ENCODE data around the gene CASD1.

Gene CASD1

DNA sequence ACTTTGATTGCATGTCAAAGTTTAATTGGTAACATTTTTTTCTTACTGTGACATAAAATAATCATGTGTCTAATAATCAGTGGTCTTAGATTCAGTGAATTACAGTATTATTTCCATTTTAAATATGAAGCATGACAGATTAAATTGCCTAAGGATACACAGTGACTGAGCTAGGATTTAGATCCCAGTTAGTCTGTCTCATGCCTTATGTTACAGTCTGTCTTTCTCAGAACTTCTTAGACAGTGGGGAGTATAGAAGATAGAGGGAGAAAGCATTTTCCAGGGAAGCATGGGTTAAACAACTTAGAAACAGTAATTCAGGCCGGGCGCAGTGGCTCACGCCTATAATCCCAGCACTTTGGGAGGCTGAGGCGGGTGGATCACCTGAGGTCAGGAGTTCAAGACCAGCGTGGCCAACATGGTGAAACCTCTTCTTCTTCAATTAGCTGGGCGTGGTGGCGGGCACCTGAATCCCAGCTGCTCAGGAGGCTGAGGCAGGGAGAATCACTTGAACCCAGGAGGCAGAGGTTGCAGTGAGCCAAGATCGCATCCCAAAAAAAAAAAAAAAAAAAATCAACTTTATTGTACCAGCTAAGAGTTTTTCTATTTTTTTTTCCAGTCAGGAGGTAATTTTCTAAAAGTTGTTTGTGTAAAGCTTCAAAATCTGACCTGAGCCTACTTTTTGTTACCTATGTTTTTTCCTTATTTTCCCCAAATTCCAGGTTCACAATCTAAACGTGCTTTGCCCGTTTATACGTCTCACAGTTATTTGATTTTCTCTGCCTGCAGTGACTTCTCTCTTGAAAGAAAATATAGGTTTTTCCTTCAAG is 3.3 kb downstream of the CASD1 start:
- no peak for DNase-seq (ENCODE audit: low read depth)

DNA sequence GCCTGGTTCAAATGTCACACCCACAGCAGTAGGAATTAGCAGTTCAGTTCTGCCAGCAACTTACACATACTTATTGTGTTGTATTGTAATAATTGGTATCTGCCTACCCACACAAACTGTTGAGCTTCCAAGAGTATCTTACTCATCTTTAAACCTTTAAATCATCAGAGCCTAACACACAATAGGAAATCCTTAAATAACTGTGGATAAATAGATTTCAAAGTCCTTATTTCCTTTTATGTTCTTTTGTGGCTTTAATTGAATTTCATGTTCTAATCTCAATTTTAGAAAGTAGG is 3.9 kb downstream of the CASD1 start:
- no peak for DNase-seq (ENCODE audit: low read depth)

DNA sequence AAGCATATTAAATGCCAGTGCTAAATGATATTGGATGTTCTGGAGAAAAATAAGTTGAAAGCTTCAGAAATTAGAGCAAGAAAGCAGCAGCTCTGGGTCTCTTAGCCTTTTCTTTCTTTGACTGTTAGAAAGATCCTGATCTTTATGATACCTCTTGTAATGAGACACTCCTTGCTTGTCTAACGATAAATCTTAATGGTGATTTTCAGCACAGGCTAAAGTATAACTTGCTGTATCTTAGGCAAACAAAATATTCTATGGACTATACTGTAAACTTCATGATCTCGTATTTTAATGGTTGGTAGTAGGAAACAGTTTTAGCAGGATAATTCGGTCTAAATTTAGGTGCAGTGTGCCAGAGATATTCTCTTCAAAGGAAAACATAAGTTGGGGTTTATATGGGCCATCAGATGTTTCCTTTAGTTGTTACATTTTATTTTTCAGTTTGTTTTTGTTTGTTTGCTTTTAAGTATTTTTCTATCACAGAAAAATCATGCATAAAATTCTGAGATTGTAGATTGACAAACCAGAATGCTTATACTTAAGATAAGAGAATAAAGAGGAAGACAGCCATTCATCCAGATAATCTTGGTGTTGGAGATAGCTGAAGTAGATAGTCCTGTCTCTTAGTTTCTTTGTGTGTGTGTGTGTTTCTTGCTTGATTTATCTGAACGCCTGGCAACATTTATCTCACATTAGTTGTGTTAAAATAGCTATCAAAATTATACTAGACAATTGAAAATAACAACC is 4.7 kb downstream of the CASD1 start:
- no peak for DNase-seq (ENCODE audit: low read depth)

DNA sequence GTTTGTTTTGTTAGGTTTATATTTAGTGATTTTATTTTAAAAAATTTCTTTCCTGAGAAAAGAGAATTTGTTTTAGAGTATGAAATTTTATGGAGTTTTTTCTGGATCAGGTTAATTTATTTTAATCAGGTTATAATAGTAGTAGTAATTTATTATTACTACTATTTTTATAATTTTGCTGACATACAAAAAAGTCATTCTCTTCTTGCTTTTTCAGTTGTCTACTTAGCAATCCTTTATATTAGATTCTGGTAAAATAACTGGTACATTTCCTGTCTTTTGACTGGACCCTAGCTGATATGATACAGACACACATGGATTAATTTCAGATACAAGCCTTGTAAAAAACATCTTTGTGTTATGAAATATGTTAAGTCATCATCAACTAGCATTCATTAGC is 5.3 kb downstream of the CASD1 start:
- DNase-seq (ENCODE audit: low read depth) = no peak

DNA sequence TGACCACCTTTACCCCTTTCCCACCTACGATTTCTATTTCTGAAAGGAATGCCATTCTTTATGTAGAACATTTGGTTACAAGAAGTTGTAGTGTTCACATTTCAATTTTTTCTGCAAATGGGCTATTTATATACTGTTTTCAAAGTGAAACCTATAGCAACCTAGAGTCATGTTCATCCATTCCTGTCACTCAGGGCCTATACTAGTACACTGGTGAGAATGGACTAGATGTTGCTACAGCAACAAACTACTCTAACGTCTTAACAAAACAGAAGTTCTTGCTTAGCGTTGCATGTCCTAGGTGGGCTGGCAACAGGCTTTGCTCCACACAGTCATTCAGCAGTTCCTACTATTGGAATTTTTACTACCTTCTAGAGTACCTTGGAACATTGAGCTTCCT is 16.3 kb downstream of the CASD1 start:
- DNase-seq (ENCODE audit: low read depth) = no peak

DNA sequence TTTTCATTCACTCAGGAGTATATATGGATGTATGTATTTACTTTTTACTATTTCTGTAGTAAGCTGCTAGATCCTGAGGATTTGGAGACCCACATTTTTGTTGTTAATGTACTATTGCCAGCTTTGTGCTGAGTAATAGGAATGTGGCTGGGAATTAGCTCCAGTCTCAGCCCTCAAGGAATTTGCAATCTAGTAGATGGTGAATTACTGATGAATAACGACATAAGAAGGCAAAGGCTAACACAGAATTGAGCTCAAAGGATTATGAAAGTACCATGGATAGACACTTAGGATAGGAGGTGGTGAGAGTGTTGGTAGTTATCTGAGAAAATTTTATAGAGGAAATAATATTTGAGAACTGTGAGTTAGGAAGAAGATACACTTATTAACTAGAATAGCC is 19.9 kb downstream of the CASD1 start:
- DNase-seq (ENCODE audit: low read depth) = no peak

DNA sequence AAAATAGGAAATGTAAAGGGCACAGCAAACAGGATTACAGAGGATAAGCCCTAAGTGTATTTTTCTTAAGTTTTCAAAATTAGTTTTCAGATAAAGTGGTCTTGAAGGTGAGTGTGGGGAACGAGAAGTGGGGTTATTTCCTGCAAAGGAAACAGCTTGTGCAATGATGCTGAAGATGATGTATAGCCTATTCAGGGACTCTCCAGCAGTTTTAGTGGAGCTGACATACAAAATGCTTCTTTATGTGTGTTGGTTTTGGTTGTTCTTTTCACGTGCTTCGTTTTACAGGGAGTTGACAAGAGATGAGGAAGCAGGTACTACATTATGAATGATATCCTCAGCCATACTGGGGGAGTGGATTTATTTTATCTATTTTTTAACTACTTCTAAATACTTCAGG is 20.5 kb downstream of the CASD1 start:
- no peak for DNase-seq (ENCODE audit: low read depth)

DNA sequence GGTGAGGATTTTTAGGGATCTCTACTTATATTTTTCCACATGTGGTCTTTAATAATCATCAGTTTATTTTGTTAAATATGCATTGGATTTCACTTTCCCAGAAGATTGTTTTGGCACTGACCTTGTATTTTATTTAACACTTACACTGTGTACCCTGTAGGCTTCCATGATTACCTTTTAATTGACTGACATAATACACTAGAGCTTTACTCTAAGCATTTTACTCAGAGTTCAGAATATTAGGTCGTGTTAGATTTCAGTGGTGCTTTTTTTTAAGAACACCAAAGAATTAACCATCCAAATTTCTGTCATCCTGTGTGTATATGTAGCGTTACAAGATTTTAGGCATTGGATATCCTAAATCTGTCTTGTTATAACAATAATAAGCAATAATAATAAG is 23.1 kb downstream of the CASD1 start:
- DNase-seq (ENCODE audit: low read depth) = no peak

DNA sequence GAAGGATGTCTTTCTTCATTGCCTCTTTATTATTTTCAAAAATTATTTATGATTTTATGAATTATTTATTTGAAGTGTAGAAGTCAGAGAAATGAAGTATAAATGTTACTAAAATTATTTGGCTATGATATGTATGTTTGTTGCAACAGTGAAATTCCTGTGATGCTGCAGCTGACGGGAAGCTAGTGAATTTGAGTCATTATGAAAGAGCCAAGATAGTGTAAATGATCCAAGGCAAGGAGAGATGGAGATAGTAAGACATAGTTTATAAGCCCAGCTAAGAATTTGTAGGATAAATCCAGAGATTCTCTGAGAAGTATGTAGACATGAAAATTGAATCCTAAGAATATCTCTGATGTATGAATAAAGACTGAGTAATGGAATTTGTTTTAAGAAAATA is 30.8 kb downstream of the CASD1 start:
- DNase-seq (ENCODE audit: low read depth) = no peak

DNA sequence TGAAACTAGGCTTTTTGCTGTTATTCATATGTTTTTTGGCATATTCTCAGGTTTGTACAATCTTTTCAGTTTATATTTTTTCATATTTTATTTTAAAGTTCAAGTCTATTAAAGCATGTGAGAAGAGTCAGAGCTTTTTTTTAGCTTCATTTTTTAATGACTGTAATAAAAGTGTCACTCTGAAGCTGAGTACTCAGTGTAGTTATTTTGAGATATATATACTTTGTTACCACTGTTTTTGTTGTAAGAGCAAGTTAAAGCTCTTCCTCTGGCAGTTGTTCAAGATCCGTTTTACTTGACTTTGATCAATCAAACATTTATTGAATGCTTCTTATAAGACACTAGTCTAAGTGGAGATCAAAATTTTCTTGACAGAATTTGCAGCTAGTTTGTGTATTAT is 37.5 kb downstream of the CASD1 start:
- no peak for DNase-seq (ENCODE audit: low read depth)

DNA sequence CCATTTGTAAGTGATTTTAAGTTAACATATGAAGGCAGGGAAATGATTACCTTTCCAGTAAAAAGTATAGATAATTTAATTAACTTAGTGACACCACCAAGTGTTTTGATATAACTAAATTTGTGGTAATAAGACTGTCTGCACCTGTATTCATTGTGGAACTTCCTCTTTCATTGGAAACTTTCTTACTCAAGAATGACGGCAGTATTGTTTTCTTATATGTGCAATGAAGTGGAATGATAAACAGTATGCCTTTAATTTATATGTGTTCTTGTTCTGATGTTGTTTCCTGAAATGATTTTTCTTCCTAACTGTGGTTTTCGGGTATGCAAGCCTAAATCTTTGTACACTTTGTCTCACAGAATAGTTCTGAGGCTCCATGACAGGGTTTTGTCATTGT is 46.4 kb downstream of the CASD1 start:
- DNase-seq (ENCODE audit: low read depth) = no peak

DNA sequence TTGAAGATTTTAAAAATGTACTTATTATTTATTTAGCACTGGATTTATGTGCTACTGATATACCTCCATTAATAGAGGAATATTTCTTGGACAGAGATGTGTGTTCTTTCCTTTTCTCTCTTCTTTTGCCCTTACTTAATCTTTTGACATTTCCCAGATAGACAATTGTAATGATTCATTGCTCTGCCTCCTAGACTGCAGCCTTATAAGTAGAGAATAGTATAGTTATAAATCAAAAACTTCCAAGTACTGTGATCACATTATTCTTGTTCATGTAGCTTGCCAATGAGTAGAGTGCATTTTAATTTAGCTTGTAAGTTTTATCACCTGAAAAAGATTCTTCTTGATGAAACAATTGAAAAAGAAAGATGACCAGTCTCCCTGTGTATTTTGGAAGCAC is 47.6 kb downstream of the CASD1 start:
- no peak for DNase-seq (ENCODE audit: low read depth)

DNA sequence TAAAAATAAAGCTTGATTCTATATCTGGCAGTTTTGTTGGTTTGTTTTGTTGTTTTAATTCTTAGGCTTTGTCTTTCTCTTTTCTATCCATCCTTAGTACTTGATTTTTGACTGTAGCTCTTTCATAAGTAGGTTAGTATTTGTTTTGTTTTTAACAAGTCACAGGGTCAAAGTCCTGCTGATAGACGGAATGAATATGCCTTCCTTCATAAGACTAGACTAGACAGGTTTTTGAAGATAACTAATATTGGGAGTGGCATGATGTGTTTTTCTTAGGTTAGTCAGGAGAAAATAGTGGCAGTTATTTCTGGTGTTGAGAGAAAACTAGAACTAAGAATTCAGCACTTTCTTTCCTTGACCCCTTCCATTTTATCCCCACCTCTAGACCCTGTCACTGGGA is 50.4 kb downstream of the CASD1 start:
- DNase-seq (ENCODE audit: low read depth) = no peak

DNA sequence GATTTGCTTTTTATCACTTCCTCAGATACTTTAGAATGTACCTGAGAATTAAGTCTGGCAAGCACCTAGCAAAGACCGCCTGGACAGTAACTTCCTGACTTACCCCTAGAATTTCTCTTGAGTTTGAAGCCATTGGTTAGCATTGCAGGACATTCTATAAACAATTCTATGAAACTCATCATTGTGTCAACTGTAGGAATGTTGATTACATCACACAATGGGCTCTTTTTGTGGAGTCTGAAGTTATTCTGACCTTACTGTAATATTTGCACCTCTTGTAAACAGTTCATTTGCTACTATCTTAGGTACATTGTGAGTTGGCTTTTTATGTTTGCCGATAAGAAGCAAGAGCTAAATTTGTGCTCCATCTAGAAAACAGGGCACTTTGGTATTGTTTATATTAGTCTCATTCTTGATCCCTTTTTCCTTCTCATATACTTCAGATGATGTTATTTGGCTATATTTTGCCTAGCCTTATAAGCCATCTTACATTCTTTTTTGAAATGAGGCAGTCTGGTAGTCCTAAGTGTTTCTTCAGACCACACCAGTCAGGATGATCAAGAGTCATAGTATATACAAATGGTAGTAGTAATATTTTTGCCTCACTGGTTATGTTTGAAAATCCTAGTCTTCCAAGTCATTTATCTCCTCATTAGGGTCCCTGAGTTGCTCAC is 52.4 kb downstream of the CASD1 start:
- no peak for DNase-seq (ENCODE audit: low read depth)

DNA sequence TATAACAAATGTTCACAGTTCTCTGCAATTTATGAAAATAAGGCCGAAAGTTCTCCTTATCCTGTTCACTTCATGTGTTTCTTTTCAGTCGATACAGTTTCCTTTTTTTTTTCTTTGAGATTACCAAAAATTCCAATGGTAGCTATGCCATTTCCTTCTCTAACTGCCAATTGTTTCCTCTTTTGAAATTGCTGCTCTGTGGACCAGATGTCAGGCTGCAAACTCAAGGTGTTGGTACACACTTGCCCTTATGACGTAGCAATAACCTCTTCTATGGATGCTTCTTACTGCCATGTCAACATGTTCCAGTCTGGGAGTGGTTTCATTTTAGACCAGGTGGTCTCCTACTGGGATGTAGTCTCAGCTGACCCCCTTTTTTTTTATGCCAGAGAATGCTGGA is 52.9 kb downstream of the CASD1 start:
- no peak for DNase-seq (ENCODE audit: low read depth)

DNA sequence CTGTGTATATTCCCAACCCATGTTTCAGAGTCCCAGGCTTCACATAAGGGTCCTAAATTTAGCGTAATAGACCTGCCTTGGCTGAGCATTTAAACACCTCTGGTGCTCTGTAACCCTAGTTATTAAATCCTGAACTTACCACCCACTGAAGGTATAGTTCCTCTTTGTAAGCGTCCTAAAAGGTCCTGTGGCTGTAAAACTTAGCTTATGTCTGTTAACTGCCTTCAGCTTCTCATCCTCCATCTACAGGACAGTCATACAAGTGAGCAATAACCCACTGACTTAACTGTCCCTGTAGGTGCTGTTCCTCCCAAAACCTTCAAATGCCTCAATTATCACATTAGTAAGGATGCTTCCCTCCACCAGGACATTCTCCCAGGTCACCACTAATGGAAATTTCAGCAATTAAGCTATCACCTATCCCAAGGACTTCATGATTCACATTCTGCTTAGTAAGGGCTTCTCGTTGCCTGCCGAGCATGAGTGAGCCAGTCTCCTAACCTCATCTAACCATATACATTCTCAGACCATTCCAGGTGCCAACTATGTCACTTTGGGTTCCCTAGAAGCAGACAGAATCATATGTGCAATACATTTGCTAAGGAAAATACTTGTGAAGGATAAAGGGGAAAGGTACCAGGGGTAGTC is 55.8 kb downstream of the CASD1 start:
- DNase-seq (ENCODE audit: low read depth) = no peak

DNA sequence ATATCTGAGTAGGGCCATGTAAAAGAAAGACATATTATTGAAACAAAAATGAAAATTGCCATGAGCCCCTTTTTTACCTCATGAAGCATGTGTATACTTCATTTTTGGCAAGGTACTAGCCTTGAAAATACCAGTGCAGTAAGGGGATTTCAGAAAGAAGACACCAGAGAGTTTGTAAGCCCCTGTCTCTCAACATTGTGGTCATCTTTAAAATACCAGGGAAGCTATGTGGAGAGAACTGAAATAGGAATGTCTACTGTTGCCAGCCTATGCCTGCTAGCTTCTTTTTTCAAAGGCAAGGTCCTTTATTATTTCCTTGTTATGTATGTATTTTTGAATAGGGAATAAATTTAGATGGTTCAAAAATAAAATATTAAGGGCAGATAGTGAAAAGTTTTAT is 57.8 kb downstream of the CASD1 start:
- no peak for DNase-seq (ENCODE audit: low read depth)

DNA sequence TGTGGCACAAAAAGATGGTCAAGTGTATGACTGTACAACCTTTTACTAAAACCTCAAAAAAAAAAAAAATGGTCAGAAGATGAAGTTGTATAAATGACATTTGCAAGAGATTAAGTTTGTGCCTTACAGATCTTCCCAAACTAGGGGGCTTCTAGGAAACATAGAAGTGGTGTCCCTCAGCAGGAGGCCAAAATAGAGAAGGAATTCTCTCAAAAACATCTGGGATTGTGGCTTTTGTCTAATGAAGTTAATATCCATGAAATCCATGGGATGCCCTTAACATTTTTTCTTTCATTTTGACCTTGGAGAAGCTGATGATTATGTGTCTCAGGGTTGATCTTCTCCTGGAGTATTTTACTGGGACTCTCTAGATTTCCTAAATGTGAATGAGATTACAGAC is 62.2 kb downstream of the CASD1 start:
- DNase-seq (ENCODE audit: low read depth) = no peak

DNA sequence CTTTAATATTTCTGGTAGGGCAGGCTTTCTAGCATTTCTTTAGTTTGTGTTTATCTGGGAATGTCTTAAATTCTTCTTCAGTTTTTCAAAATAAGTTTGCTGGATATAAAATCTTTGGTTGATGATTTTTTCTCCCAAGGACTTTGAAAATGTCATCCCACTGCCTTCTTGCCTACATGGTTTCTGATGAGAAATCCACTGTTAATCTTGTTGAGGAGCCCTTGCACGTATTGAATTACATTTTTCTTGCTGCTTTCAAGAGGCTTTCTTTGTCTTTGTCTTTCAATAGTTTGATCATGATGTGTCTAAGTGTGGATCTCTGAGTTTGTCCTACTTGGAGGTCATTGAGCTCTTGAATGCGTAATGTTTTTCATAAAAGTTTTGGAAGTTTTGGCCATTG is 66.0 kb downstream of the CASD1 start:
- DNase-seq (ENCODE audit: low read depth) = no peak

DNA sequence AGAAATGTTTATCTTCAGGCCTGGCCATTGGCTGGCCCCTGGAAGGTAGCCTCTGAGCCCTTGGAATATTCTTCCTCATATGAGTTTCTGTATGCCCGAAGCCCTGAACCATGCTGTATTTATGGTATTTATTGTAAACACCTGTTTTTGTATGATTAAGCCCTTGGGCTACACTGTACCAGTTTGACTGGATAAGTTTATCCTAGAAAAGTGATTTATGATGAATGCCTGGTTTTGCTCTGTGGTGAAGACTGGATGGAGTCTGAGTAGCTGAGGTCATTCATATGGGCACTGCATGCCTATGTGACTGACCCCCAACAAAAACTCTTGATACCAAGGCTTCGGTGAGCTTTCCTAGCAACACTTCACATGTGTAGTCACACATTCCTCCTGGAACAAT is 66.7 kb downstream of the CASD1 start:
- DNase-seq (ENCODE audit: low read depth) = no peak

DNA sequence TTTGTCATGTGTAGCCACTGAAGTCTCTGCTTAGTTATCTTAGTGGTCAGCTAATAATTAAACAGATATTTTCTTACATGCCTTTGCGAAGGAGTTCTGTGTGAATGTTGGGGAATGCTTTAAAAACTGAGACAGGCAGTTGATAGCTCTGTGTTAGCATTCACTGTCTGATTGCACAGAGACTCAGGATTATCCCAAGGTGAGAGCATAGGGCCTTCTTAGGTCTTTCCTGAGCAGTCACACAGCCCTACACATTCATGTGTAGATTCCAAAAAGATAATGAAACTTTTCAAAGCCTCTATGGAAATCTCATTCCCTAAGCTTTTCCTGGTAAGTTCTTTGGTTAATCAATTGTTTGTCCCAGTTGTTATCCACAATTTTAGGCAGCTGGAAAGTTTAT is 67.7 kb downstream of the CASD1 start:
- no peak for DNase-seq (ENCODE audit: low read depth)

DNA sequence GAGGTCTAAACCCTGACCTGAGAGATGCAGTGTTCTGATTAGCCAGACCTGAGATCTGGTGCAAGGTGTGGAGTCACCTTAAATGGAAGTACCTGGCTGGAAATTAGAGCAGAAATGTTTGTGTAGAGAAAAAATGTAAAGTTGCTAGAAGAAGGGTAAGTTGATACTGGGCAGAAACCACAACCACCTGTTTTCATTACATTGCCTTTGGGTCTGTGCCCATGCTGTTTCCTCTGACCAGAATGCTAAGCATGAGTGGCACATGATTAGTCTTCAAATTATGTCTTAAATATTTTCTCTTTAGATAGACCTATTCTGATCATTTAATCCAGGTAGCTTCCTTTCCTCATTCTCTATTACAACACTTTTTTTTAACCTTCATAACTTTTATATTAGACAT is 69.0 kb downstream of the CASD1 start:
- no peak for DNase-seq (ENCODE audit: low read depth)

DNA sequence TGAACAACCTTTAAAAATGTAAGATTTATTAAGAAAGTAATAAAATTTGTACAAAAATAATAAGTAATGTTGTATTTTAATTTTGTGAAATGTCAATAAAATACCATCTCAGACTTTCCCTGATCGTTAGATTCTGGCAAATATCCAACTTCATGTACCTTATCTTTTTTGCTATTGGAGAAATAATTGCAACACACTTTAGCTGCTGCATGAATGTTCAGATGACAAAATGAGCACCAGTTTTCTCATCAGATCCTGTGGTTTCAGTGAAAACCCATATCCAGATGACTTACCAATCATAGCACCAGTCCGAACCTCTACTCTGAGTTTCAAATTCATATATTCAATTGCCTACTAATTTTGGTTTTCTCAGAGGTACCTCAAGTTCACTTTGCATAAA is 69.9 kb downstream of the CASD1 start:
- no peak for DNase-seq (ENCODE audit: low read depth)
